ENCODE data around the gene TROAP.

- TF ChIP-seq CTCF (IDR thresholded peaks at IDR 0.05; ENCODE audit: low read depth, low read length, poor library complexity, severe bottlenecking) (no peak), EZH2phosphoT487 (IDR thresholded peaks at IDR 0.05; ENCODE audit: borderline replicate concordance, low read length) (no peak)
These were observed 30.4 kb upstream of the TROAP start for GRCh38 chr12:49292729-49293055.

Measured in DOHH2 (cell line).